Dendritic cell treated with granulocyte-macrophage colony-stimulating factor and Interleukin-4, amounts not matched to agents 40 ng/mL and 50 ng/mL, for 4 days (primary cell): ENCODE results near the gene ABHD16B.
"Not testable (repeated sequence)": the region's sequence is repeated elsewhere in the genome, so short reads cannot be mapped to it uniquely, and the experiment has no call there.

Experiments
- H3K27ac Mint-ChIP-seq: one replicate; pipeline ENCODE4 v1.8.0; 2022; ENCODE audit warnings: mild to moderate bottlenecking, mixed read lengths
- H3K27me3 Mint-ChIP-seq: one replicate; pipeline ENCODE4 v1.8.0; 2022; ENCODE audit warnings: mild to moderate bottlenecking, mixed read lengths
- H3K36me3 Mint-ChIP-seq: one replicate; pipeline ENCODE4 v1.8.0; 2022; ENCODE audit warnings: low read depth, mixed read lengths
- H3K4me1 Mint-ChIP-seq: one replicate; pipeline ENCODE4 v1.8.0; 2022; ENCODE audit warnings: low read depth, mixed read lengths
- H3K4me3 Mint-ChIP-seq: one replicate; pipeline ENCODE4 v1.8.0; 2022; ENCODE audit warnings: mild to moderate bottlenecking, moderate library complexity, mixed read lengths
- H3K9me3 Mint-ChIP-seq: one replicate; pipeline ENCODE4 v1.8.0; 2022; ENCODE audit warnings: mixed read lengths
- intact Hi-C: fragments of 100-400 bp; cut with micrococcal nuclease; formaldehyde crosslinking; loops from one replicate; pipeline ENCODE4 v1.15.0; 2022

The ABHD16B gene

GRCh38 chr20:63864978-63865640 is 3.8 kb downstream of the ABHD16B start, which contains the start of gene TPD52L2:
TPD52L2 (plus strand) TSS chr20:63865270; CDS start chr20:63865366, 96 bp downstream.
- Mint-ChIP-seq H3K4me1 (peaks cover 62% of the 10 kb centered on the region), H3K4me3 (peak within 1 kb of the TSS; percentile 85)
- intact Hi-C loops = loop anchor here (1.0 to 5.0 kb wide), 4 partner anchors 8 to 78 kb away; partner anchors contain the start of gene DNAJC5

DNA sequence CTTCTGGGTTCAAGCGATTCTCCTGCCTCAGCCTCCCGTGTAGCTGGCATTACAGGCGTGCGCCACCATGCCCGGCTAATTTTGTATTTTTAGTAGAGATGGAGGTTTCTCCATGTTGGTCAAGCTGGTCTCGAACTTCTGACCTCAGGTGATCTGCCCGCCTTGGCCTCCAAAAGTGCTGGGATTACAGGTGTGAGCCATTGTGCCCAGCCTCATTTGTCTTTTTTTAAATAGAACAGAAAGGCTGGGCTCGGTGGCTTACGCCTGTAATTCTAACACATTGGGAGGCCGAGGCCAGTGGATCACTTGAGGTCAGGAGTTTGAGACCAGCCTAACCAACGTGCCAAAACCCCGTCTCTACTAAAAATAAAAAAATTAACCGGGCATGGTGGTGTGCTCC is 5.7 kb downstream of the ABHD16B start:
- peaks cover 95% of the 10 kb centered on the region for H3K36me3 Mint-ChIP-seq
- peak overlapping the region; percentile 88 for H3K27ac Mint-ChIP-seq
- H3K4me3 Mint-ChIP-seq, H3K9me3 Mint-ChIP-seq, intact Hi-C loops, H3K27me3 Mint-ChIP-seq: not testable (repeated sequence)
- peaks cover 54% of the 10 kb centered on the region for H3K4me1 Mint-ChIP-seq

More at GRCh38 chr20:63864978-63865640, 3.8 kb downstream of the ABHD16B start, which contains the start of gene TPD52L2:
- Mint-ChIP-seq H3K27me3 (no peaks in the 10 kb centered on the region), H3K27ac (peak within 1 kb of the TSS; percentile 88), H3K36me3 (peaks cover 94% of the 10 kb centered on the region), H3K9me3 (no peaks in the 10 kb centered on the region)

GRCh38 chr20:63868264-63868663 is 7.0 kb downstream of the ABHD16B start:
- Mint-ChIP-seq H3K27me3 (no peaks in the 10 kb centered on the region), H3K4me1 (peaks cover 60% of the 10 kb centered on the region), H3K9me3 (no peaks in the 10 kb centered on the region), H3K4me3 (no peak overlapping the region), H3K27ac (peak overlapping the region; percentile 20), H3K36me3 (peaks cover 95% of the 10 kb centered on the region)
- intact Hi-C loops = no loop called here

- H3K27me3 Mint-ChIP-seq = no peaks in the 10 kb centered on the region
- H3K4me3 Mint-ChIP-seq = peak overlapping the region; percentile 65
- H3K36me3 Mint-ChIP-seq = peaks cover 100% of the 10 kb centered on the region
- no peaks in the 10 kb centered on the region for H3K9me3 Mint-ChIP-seq
- peaks cover 63% of the 10 kb centered on the region for H3K4me1 Mint-ChIP-seq
- intact Hi-C loops = loop anchor here (1.0 to 2.0 kb wide), 2 partner anchors 9 to 21 kb away; partner anchors contain the start of gene DNAJC5
- H3K27ac Mint-ChIP-seq = peak overlapping the region; percentile 94
These were observed 12.2 kb downstream of the ABHD16B start for GRCh38 chr20:63873477-63873971.

GRCh38 chr20:63874241-63874640 is 12.9 kb downstream of the ABHD16B start:
- H3K27me3 Mint-ChIP-seq, intact Hi-C loops, H3K9me3 Mint-ChIP-seq: not testable (repeated sequence)
- peaks cover 67% of the 10 kb centered on the region for H3K4me1 Mint-ChIP-seq
- peak overlapping the region; percentile 30 for H3K4me3 Mint-ChIP-seq
- peaks cover 100% of the 10 kb centered on the region for H3K36me3 Mint-ChIP-seq
- H3K27ac Mint-ChIP-seq = peak overlapping the region; percentile 94

DNA sequence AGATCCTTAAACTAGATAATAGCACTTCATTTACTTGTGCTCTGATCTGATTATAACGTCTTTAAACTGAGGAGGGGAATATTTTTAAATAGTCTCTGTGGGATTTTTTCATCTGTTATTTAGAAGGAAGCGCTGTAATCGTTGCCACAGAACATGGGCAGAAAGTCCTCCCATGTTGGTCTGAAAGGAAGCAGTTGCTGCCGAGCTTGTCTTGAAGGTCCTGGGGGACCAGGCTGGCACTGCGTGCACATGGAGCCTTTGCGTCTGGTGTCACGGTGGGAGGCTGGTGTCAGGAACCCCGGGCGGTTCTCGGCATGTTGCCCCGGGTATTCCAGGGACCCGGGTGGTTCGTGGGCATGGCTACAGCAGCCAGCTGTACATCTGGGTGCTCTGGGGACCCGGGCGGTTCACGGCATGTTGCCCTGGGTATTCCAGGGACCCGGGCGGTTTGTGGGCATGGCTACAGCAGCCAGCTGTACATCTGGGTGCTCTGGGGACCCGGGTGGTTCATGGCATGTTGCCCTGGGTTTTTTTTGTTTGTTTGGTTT is 15.3 kb downstream of the ABHD16B start:
- Mint-ChIP-seq H3K9me3 (no peaks in the 10 kb centered on the region), H3K27me3 (no peaks in the 10 kb centered on the region), H3K4me3 (no peak overlapping the region), H3K27ac (peak overlapping the region; percentile 31), H3K36me3 (peaks cover 95% of the 10 kb centered on the region), H3K4me1 (peaks cover 62% of the 10 kb centered on the region)
- intact Hi-C loops = no loop called here

GRCh38 chr20:63877755-63878470 is 16.6 kb downstream of the ABHD16B start:
- intact Hi-C loops = no loop called here
- Mint-ChIP-seq H3K4me1 (peaks cover 53% of the 10 kb centered on the region), H3K9me3 (no peaks in the 10 kb centered on the region), H3K27me3 (no peaks in the 10 kb centered on the region), H3K27ac (peak overlapping the region; percentile 31), H3K4me3 (no peak overlapping the region), H3K36me3 (peaks cover 95% of the 10 kb centered on the region)

DNA sequence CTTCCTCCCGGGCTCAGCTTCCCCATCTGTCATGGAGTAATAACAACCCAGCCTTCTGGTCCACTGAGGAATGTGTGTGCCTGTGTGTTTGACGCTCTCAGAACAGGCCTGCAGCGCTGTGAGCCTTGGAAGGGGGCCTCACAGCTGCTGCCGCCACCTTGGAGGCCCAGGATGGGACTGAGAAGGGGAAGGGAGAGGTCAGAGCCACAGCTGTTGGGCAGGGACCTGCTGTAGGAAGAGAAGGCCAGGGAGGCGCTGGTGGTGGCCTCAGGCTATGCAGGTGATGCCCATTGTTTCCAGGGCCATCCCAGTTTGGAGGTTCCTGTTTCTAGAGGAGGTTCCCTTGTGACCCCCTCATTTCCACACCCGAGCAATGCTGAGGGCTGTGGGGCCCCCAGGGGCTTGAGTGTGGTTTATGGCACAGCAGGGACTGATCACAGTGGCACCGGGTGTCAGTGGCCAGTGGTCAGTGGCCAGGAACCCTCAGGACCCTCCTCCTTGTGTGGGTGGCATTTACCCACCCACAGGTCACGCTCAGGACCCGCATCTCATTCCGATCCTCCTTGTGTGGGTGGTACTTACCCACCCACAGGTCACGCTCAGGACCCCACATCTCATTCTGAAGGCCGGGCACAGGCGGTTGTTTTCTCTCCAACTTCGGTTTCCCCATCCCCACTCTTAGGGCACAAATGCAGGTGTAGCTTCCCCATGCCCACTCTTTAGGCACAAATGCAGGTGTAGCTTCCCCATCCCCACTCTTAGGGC is 17.8 kb downstream of the ABHD16B start:
- peaks cover 47% of the 10 kb centered on the region for H3K4me1 Mint-ChIP-seq
- peaks cover 95% of the 10 kb centered on the region for H3K36me3 Mint-ChIP-seq
- no peak overlapping the region for H3K4me3 Mint-ChIP-seq
- intact Hi-C loops = no loop called here
- no peaks in the 10 kb centered on the region for H3K27me3 Mint-ChIP-seq
- no peak overlapping the region for H3K27ac Mint-ChIP-seq
- no peaks in the 10 kb centered on the region for H3K9me3 Mint-ChIP-seq

DNA sequence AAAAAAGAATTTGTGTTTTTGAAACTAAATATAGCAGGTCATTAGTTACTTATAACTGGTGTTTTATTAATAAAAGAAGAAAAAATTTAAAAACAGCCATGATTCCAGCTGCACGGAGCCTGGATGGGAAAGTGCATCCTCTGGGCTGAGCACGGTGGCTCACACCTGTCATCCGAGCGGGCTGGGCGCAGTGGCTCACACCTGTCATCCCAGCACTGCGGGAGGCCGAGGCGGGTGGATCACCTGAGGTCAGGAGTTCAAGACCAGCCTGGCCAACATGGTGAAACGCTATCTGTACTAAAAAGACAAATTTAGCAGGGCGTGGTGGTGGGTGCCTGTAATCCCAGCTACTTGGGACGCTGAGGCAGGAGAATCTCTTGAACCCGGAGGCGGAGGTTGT is 19.6 kb downstream of the ABHD16B start:
- H3K27me3 Mint-ChIP-seq, H3K9me3 Mint-ChIP-seq, H3K27ac Mint-ChIP-seq, intact Hi-C loops, H3K4me3 Mint-ChIP-seq: not testable (repeated sequence)
- peaks cover 48% of the 10 kb centered on the region for H3K4me1 Mint-ChIP-seq
- peaks cover 95% of the 10 kb centered on the region for H3K36me3 Mint-ChIP-seq

- no peaks in the 10 kb centered on the region for H3K9me3 Mint-ChIP-seq
- no peak overlapping the region for H3K4me3 Mint-ChIP-seq
- H3K4me1 Mint-ChIP-seq = peaks cover 48% of the 10 kb centered on the region
- peaks cover 95% of the 10 kb centered on the region for H3K36me3 Mint-ChIP-seq
- intact Hi-C loops = no loop called here
- no peak overlapping the region for H3K27ac Mint-ChIP-seq
- H3K27me3 Mint-ChIP-seq = no peaks in the 10 kb centered on the region
These were observed 20.3 kb downstream of the ABHD16B start for GRCh38 chr20:63881451-63882226.

DNA sequence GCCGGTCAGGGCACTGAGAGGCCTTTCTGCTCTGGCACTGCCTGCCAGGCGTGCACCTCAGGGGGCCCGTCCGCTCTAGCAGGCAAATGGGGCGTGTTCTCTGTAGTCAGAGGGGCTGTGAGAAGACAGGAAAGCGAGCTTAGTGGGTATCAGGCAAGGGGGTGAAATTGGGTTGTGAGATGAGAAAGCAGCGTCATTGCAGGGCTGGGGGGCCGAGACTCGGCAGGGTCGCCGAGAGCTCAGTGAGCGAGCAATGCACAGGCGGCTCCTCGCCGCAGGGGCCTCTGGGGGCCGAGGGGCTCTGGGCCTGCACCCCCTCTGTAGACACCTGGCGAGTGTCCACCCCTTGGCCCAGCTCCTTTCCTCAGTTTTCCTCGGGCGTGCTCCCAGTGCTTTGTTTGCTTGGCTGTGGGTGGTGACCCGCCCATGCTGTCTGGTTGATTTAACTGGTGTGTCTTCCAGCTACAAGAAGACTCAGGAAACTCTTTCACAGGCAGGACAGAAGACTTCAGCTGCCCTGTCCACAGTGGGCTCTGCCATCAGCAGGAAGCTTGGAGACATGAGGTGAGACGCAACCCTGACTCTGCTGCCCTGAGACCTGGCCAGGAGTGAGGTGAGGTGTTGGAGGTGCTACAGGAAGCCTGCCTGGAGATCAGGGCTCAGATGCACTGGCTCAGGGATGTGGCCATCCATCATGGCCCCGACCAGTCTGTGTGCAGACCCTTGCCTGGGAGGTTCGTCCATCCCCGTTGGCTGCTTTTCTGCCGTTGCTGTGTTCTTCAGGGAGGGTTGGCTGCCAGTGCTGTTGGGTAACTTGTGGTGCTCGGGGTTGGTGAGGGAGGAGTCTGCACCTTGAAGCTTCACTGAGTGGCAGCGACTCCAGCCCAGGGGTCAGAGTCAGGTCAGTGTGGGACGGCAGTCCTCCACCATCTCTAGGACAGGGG is 21.2 kb downstream of the ABHD16B start:
- Mint-ChIP-seq H3K4me1 (peaks cover 54% of the 10 kb centered on the region), H3K27ac (no peak overlapping the region), H3K4me3 (no peak overlapping the region), H3K9me3 (no peaks in the 10 kb centered on the region), H3K27me3 (no peaks in the 10 kb centered on the region), H3K36me3 (peaks cover 95% of the 10 kb centered on the region)
- intact Hi-C loops = no loop called here

DNA sequence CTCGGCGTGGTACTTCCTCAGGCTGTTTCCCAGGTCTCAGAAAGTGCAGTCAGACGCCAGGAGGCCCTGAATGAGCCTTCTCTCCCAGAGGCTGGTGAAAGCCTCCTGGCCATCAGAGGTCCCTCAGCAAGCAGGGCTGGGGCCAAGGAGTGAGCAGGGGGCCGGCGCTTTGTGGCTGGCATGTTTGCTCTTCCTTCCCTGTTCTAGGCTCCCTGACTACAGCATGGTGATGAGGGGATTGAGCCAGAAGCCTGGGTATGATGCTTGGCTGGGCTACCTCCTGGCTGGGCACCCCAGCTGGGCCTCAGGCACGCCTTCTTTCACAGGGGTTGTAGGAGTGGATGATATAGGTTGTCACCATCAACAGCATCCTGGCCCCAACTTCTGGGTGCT is 21.9 kb downstream of the ABHD16B start:
- no peak overlapping the region for H3K27ac Mint-ChIP-seq
- peaks cover 95% of the 10 kb centered on the region for H3K36me3 Mint-ChIP-seq
- H3K4me3 Mint-ChIP-seq = no peak overlapping the region
- no peaks in the 10 kb centered on the region for H3K9me3 Mint-ChIP-seq
- H3K4me1 Mint-ChIP-seq = peaks cover 54% of the 10 kb centered on the region
- no peaks in the 10 kb centered on the region for H3K27me3 Mint-ChIP-seq
- intact Hi-C loops = no loop called here
